Sigmoid colon (tissue), 4 donors: Measurements from ENCODE around the gene COL23A1.

ENCODE experiments used
- CTCF ChIP-seq, 4 experiments: fragments of 450-650 bp in 3 of 4; fragments of 200-600 bp in 1 of 4; IDR thresholded peaks; one replicate each; pipeline ENCODE4 v1.5.1; 2016 to 2019; ENCODE audit warnings: antibody characterized with exemption in 4 of 4, mild to moderate bottlenecking in 3 of 4, moderate library complexity in 2 of 4
- POLR2A ChIP-seq, 2 donors: fragments of 450-650 bp; IDR thresholded peaks; one replicate each; pipeline ENCODE4 v1.6.1; 2016; ENCODE audit warnings: antibody characterized with exemption in 2 of 2, mild to moderate bottlenecking in 2 of 2, moderate library complexity in 2 of 2
- POLR2AphosphoS5 ChIP-seq, 4 donors: sonication (generic); formaldehyde crosslinking; IDR thresholded peaks; one replicate each; pipeline ENCODE4 v1.6.1; 2017; ENCODE audit warnings: antibody characterized with exemption in 4 of 4

- TF ChIP-seq CTCF (IDR thresholded peaks at IDR 0.05) (no peak), POLR2A (IDR thresholded peaks at IDR 0.05) (no peak), POLR2AphosphoS5 (IDR thresholded peaks at IDR 0.05) (no peak)
Observed at GRCh38 chr5:178563621-178564020, 26.6 kb downstream of the COL23A1 start.
